Trophoblast cell (in vitro differentiated cells and primary cell): ENCODE measurements around the gene AP3D1.

Source experiments
- DNase-seq, 2 donors: peaks; one replicate each; pipeline ENCODE4 v3.0.0-alpha.2; 2016
- H2AFZ ChIP-seq: 2 replicates; pipeline ENCODE4 v1.6.1; 2013; ENCODE audit warnings: low read length, moderate library complexity, mild to moderate bottlenecking; ENCODE audit not compliant: insufficient read depth, poor library complexity
- H2AK5ac ChIP-seq: 2 replicates; pipeline ENCODE4 v1.6.1; 2013; ENCODE audit warnings: mild to moderate bottlenecking, low read length
- H2BK120ac ChIP-seq: 2 replicates; pipeline ENCODE4 v1.6.1; 2013; ENCODE audit warnings: low read length, mild to moderate bottlenecking, moderate library complexity; ENCODE audit not compliant: insufficient read depth, poor library complexity
- H2BK12ac ChIP-seq: 2 replicates; pipeline ENCODE4 v1.6.1; 2013; ENCODE audit warnings: mild to moderate bottlenecking, low read length, moderate library complexity
- H2BK5ac ChIP-seq: 2 replicates; pipeline ENCODE4 v1.6.1; 2013; ENCODE audit warnings: low read length, low read depth, moderate library complexity, mild to moderate bottlenecking; ENCODE audit not compliant: poor library complexity
- H3K14ac ChIP-seq: 2 replicates; pipeline ENCODE4 v1.6.1; 2013; ENCODE audit warnings: mild to moderate bottlenecking, low read length
- H3K18ac ChIP-seq: 2 replicates; pipeline ENCODE4 v1.6.1; 2013; ENCODE audit warnings: mild to moderate bottlenecking, low read length
- H3K23ac ChIP-seq: 2 replicates; pipeline ENCODE4 v1.6.1; 2013; ENCODE audit warnings: low read length
- H3K27ac ChIP-seq: 2 replicates; pipeline ENCODE4 v1.5.1; 2013; ENCODE audit warnings: low read depth, mild to moderate bottlenecking, inconsistent platforms, low read length, moderate library complexity
- H3K27me3 ChIP-seq: 2 replicates; pipeline ENCODE4 v1.6.1; 2013; ENCODE audit warnings: inconsistent platforms, mild to moderate bottlenecking, low read length, moderate library complexity; ENCODE audit not compliant: insufficient read depth
- H3K36me3 ChIP-seq, 2 experiments: 1 replicate in 1 of 2; 2 replicates in 1 of 2; pipeline ENCODE4 v1.6.1; 2013; ENCODE audit warnings: low read length in 2 of 2, mild to moderate bottlenecking in 2 of 2, moderate library complexity in 1 of 2; ENCODE audit not compliant: insufficient read depth in 2 of 2, control insufficient read depth in 1 of 2
- H3K4ac ChIP-seq: 2 replicates; pipeline ENCODE4 v1.6.1; 2013; ENCODE audit warnings: low read depth, mild to moderate bottlenecking, low read length, moderate library complexity
- H3K4me1 ChIP-seq, 2 experiments: 1 replicate in 1 of 2; 2 replicates in 1 of 2; pipeline ENCODE4 v1.6.1; 2013; ENCODE audit warnings: low read length in 2 of 2, mild to moderate bottlenecking in 2 of 2, moderate library complexity in 1 of 2; ENCODE audit not compliant: insufficient read depth in 2 of 2, control insufficient read depth in 1 of 2
- H3K4me2 ChIP-seq: 2 replicates; pipeline ENCODE4 v1.6.1; 2013; ENCODE audit warnings: inconsistent platforms, mild to moderate bottlenecking, low read length, moderate library complexity
- H3K4me3 ChIP-seq: 2 replicates; pipeline ENCODE4 v1.5.1; 2013; ENCODE audit warnings: mild to moderate bottlenecking, low read depth, low read length, inconsistent platforms
- H3K79me1 ChIP-seq: one replicate; pipeline ENCODE4 v1.6.1; 2013; ENCODE audit warnings: low read length
- H3K79me2 ChIP-seq: 2 replicates; pipeline ENCODE4 v1.6.1; 2013; ENCODE audit warnings: low read length, mild to moderate bottlenecking; ENCODE audit not compliant: control insufficient read depth, insufficient read depth, poor library complexity
- H3K9ac ChIP-seq: 2 replicates; pipeline ENCODE4 v1.6.1; 2013; ENCODE audit warnings: mild to moderate bottlenecking, low read length
- H3K9me3 ChIP-seq: 2 replicates; pipeline ENCODE4 v1.6.1; 2013; ENCODE audit warnings: low read depth, mild to moderate bottlenecking, control low read depth, inconsistent platforms, low read length; ENCODE audit not compliant: insufficient read depth
- H4K12ac ChIP-seq: 2 replicates; pipeline ENCODE4 v1.6.1; 2013; ENCODE audit warnings: low read depth, mild to moderate bottlenecking, low read length, moderate library complexity
- H4K8ac ChIP-seq: 2 replicates; pipeline ENCODE4 v1.6.1; 2013; ENCODE audit warnings: low read depth, mild to moderate bottlenecking, low read length, moderate library complexity
- H4K91ac ChIP-seq: one replicate; pipeline ENCODE4 v1.6.1; 2013; ENCODE audit warnings: low read depth, mild to moderate bottlenecking, low read length, moderate library complexity
- WGBS: extraction: QIAGEN DNeasy Blood & Tissue Kit; methylation state at CpG from one replicate; pipeline ENCODE4 v1.1.7; 2013; ENCODE audit warnings: missing lambda C conversion rate; ENCODE audit not compliant: insufficient read length, insufficient coverage; ENCODE audit errors: extremely low coverage; 5-methylcytosine and 5-hydroxymethylcytosine counted together

The AP3D1 gene

DNA sequence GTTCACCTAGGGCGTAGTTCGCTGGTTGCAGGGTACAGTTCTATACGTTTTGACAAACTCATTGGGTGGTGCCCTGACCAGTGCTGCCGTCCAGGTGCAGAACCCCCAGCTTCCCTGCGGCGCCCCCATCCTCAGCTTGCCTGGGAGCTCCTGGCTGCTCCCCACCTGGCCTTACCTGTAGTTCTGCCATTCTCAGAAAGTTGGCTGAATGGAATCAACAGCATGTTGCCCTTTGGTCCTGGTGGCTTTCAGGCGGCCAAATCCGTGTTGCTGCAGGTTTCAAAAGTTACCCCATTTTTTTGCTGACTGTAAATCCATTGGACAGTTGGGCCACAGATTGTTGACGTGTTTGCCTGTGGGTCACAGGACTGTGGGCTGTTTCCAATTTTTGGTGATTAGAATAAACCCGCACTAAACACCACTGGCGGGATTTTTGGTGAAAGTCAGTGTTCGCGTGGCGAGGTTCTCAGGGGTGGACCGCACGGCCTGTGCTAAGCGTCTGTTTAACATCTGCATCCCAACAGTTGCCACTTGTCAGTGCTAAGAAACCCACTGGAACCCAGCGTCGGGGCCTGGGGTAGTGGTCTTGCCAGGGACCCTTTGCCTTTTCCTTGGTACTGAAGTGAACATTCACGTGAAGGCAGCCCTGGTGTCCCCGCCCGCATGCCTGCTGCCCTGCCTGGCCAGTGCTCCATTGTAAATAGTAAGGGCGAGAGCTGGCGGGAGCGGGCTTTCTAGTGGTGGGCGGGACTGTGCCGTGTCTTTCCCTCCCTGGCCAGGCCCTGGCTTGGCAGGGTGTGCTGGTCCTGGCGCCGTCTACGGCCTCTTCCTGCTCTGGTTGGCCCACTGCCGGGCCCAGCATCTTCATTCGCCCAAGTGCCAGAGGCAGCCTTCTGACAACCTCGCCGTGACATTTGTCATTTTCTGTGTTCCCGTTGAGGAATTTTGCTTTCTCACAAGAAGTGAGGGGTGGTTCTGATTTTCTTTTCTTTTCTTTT is 15.7 kb upstream of the AP3D1 start:
- Histone ChIP-seq H3K27ac (no peak overlapping the region), H4K8ac (no peak overlapping the region)
- no CpG with 5 or more reads among the region's 35 CpGs for WGBS

DNA sequence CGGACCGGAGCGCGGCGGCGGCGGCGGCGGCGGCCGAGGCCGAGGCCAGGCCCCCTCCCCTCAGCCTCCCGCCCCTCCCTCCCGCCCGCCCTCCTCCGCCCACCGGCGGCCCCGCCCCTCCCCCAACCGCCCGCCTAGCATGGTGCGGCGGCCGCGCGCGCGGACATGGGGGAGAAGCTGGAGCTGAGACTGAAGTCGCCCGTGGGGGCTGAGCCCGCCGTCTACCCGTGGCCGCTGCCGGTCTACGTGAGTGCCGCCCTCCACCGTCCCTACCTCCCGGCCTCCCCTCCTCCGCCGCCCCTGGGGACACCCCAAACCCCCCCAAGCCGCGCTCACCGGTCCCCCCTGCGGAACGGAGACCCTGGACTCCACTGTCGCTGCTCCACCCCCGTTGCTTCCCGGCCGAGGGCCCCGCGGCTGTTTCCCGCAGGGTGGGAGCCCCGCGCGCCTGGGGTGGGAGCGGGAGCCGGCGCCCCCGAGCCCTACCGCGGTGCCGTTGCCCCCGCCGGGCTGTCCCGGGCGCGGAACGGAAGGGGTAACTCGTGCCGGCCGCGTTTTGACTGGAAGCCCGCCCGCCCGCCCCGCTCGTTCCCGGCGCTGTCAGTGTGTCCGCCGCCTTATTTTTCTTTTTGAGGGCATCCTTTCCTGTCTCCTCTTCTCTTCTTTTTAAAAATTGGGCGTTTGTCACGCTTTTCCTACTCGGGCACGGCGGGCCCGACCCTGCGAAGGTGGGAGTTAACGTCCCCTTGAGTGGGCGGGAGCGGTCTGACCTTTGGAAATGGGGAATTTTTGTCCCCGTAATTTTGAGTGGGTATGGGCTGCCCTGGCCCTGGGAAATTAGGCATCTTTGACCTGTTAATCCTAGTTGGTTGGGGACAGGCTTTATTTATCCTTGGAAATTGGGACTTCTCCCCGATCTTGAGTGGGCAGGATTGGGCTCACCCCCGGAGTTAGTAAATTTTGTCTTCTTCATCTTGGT is 12.9 kb upstream of the AP3D1 start:
- H4K91ac ChIP-seq, result peak overlapping the region; percentile 92
- H4K8ac ChIP-seq, result peak overlapping the region; percentile 71
- H3K14ac ChIP-seq, result peak overlapping the region; percentile 87
- H3K36me3 ChIP-seq, result no peaks in the 10 kb centered on the region
- peak overlapping the region; percentile 45 for H2AFZ ChIP-seq
- H2AK5ac ChIP-seq, result peak overlapping the region; percentile 96
- H3K18ac ChIP-seq, result peak overlapping the region; percentile 82
- H4K12ac ChIP-seq, result peak overlapping the region; percentile 85
- H3K9me3 ChIP-seq, result no peaks in the 10 kb centered on the region
- peaks cover 14% of the 10 kb centered on the region for H3K79me1 ChIP-seq
- H3K27ac ChIP-seq, result peak overlapping the region; percentile 83
- H3K4me1 ChIP-seq, result peaks cover 12 to 25% of the 10 kb centered on the region in 2 experiments
- peak overlapping the region; percentile 99 for H3K4me3 ChIP-seq
- peak overlapping the region; percentile 97 for H3K9ac ChIP-seq
- peaks cover 25% of the 10 kb centered on the region for H3K79me2 ChIP-seq
- H2BK5ac ChIP-seq, result peak overlapping the region; percentile 77
- no CpG with 5 or more reads among the region's 95 CpGs for WGBS
- peak in 1 of 2 donors; percentile 37 for DNase-seq
- H3K4ac ChIP-seq, result peak overlapping the region; percentile 95
- H2BK120ac ChIP-seq, result peak overlapping the region; percentile 76
- H2BK12ac ChIP-seq, result peak overlapping the region; percentile 43
- H3K27me3 ChIP-seq, result no peaks in the 10 kb centered on the region
- no peak overlapping the region for H3K23ac ChIP-seq
- peak overlapping the region; percentile 100 for H3K4me2 ChIP-seq

More for the DNA sequence above, 15.7 kb upstream of the AP3D1 start:
- Histone ChIP-seq H4K12ac (no peak overlapping the region), H3K9me3 (no peaks in the 10 kb centered on the region), H3K9ac (no peak overlapping the region), H3K4me2 (no peak overlapping the region), H3K79me1 (peaks cover 14% of the 10 kb centered on the region), H3K79me2 (peaks cover 35% of the 10 kb centered on the region), H3K23ac (no peak overlapping the region), H3K14ac (no peak overlapping the region), H3K4me1 (peaks cover 37 to 47% of the 10 kb centered on the region in 2 experiments), H2AK5ac (peak overlapping the region; percentile 9), H2BK120ac (no peak overlapping the region), H2BK12ac (no peak overlapping the region), H2BK5ac (no peak overlapping the region), H3K4ac (peak overlapping the region; percentile 90), H3K36me3 (no peaks in the 10 kb centered on the region), H4K91ac (no peak overlapping the region), H3K18ac (no peak overlapping the region), H3K27me3 (no peaks in the 10 kb centered on the region), H2AFZ (no peak overlapping the region), H3K4me3 (peak overlapping the region; percentile 30)
- DNase-seq, result peak; percentile 58 to 70

- no peak overlapping the region for H3K18ac ChIP-seq
- DNase-seq, result peak; percentile 55 to 73
- H2BK120ac ChIP-seq, result no peak overlapping the region
- H3K14ac ChIP-seq, result no peak overlapping the region
- H3K79me2 ChIP-seq, result peaks cover 8% of the 10 kb centered on the region
- H3K4me3 ChIP-seq, result no peak overlapping the region
- no peak overlapping the region for H4K91ac ChIP-seq
- H4K8ac ChIP-seq, result no peak overlapping the region
- H3K9me3 ChIP-seq, result no peaks in the 10 kb centered on the region
- H4K12ac ChIP-seq, result no peak overlapping the region
- no peak overlapping the region for H3K4ac ChIP-seq
- no peak overlapping the region for H2AFZ ChIP-seq
- H2BK12ac ChIP-seq, result no peak overlapping the region
- H3K79me1 ChIP-seq, result peaks cover 11% of the 10 kb centered on the region
- H2AK5ac ChIP-seq, result peak overlapping the region; percentile 52
- H3K36me3 ChIP-seq, result no peaks in the 10 kb centered on the region
- no peak overlapping the region for H2BK5ac ChIP-seq
- no peaks in the 10 kb centered on the region for H3K27me3 ChIP-seq
- no CpG with 5 or more reads among the region's 10 CpGs for WGBS
- no peak overlapping the region for H3K9ac ChIP-seq
- H3K4me2 ChIP-seq, result no peak overlapping the region
- no peak overlapping the region for H3K23ac ChIP-seq
- H3K27ac ChIP-seq, result no peak overlapping the region
- peaks cover 0 to 2% of the 10 kb centered on the region in 2 experiments for H3K4me1 ChIP-seq
Measured at GRCh38 chr19:2160379-2160778, 9.0 kb upstream of the AP3D1 start.

DNA sequence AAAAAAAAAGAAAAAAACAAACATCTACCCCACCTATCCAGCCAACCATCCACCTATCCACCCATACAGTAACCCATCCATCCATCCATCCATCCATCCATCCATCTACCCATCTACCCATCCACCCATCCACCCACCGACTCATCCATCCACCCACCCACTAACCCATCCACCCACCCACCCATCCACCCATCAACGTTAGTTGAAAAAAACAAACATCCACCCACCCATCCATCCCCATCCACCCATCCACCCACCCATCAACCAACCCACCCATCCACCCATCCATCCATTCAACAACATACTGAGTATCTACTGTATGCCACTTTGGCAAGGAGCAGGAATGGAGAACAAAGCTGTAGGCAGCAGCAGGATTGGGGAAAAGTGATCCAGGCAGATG is 6.1 kb upstream of the AP3D1 start:
- H3K9me3 ChIP-seq, result no peaks in the 10 kb centered on the region
- H4K91ac ChIP-seq, result no peak overlapping the region
- no peak overlapping the region for H3K18ac ChIP-seq
- no peak overlapping the region for H4K8ac ChIP-seq
- H2AK5ac ChIP-seq, result no peak overlapping the region
- WGBS, result 100% methylated on average over 2 of the region's 2 CpGs
- H2BK5ac ChIP-seq, result no peak overlapping the region
- no peak overlapping the region for H3K9ac ChIP-seq
- no peak overlapping the region for H3K23ac ChIP-seq
- H3K79me2 ChIP-seq, result no peaks in the 10 kb centered on the region
- no peaks in the 10 kb centered on the region for H3K27me3 ChIP-seq
- H2AFZ ChIP-seq, result no peak overlapping the region
- no peak overlapping the region for H3K27ac ChIP-seq
- H3K36me3 ChIP-seq, result no peaks in the 10 kb centered on the region
- H2BK12ac ChIP-seq, result no peak overlapping the region
- H3K14ac ChIP-seq, result no peak overlapping the region
- no peak overlapping the region for H3K4ac ChIP-seq
- no peak overlapping the region for H2BK120ac ChIP-seq
- no peak for DNase-seq
- H3K4me3 ChIP-seq, result no peak overlapping the region
- H3K4me1 ChIP-seq, result peaks cover 0 to 4% of the 10 kb centered on the region in 2 experiments
- H3K4me2 ChIP-seq, result no peak overlapping the region
- H4K12ac ChIP-seq, result no peak overlapping the region
- peaks cover 2% of the 10 kb centered on the region for H3K79me1 ChIP-seq
